DND-41 (cell line): ENCODE data around the gene SREK1IP1.

Source experiments
- ATAC-seq: fragments of 200-7000 bp; cut with Tn5 transposase; 3 replicates; pipeline ENCODE4 v1.9.1; 2021; ENCODE audit warnings: low read depth; ENCODE audit not compliant: insufficient read depth
- DNase-seq: peaks from one replicate; pipeline ENCODE4 v3.0.0-alpha.2; 2020
- H2AFZ ChIP-seq: 2 replicates; pipeline ENCODE4 v1.6.0; 2012; ENCODE audit warnings: low read depth, low read length
- H3K27ac ChIP-seq: 2 replicates; pipeline ENCODE4 v1.5.1; 2012; ENCODE audit warnings: low read length, inconsistent platforms
- H3K27me3 ChIP-seq: fragments of 200-600 bp; sonication (generic); 2 replicates; pipeline ENCODE4 v1.6.0; 2012; ENCODE audit warnings: low read length, mild to moderate bottlenecking, inconsistent platforms; ENCODE audit not compliant: insufficient read depth, poor library complexity
- H3K36me3 ChIP-seq: 2 replicates; pipeline ENCODE4 v1.5.1; 2012; ENCODE audit warnings: low read length, inconsistent platforms; ENCODE audit not compliant: insufficient read depth
- H3K4me1 ChIP-seq: 2 replicates; pipeline ENCODE4 v1.5.1; 2012; ENCODE audit warnings: mild to moderate bottlenecking, low read length; ENCODE audit not compliant: insufficient read depth
- H3K4me2 ChIP-seq: 2 replicates; pipeline ENCODE4 v1.6.0; 2012; ENCODE audit warnings: mild to moderate bottlenecking, moderate library complexity, low read length, inconsistent platforms; ENCODE audit not compliant: insufficient read depth
- H3K4me3 ChIP-seq, 2 experiments: fragments of 200-600 bp in 1 of 2; shearing (Covaris generic) in 1 of 2; 2 replicates each; pipeline ENCODE4 v1.5.1; 2012 to 2016; ENCODE audit warnings: inconsistent platforms in 2 of 2, low read length in 2 of 2, mild to moderate bottlenecking in 2 of 2, low read depth in 1 of 2, moderate library complexity in 1 of 2
- H3K79me2 ChIP-seq: 2 replicates; pipeline ENCODE4 v1.6.0; 2012; ENCODE audit warnings: low read length, inconsistent platforms; ENCODE audit not compliant: insufficient read depth
- H3K9ac ChIP-seq: 2 replicates; pipeline ENCODE4 v1.6.0; 2012; ENCODE audit warnings: low read depth, mild to moderate bottlenecking, inconsistent platforms, low read length, moderate library complexity
- H3K9me3 ChIP-seq: 2 replicates; pipeline ENCODE4 v1.5.1; 2012; ENCODE audit warnings: low read length, moderate library complexity, mild to moderate bottlenecking, inconsistent platforms; ENCODE audit not compliant: insufficient read depth, severe bottlenecking
- H4K20me1 ChIP-seq: 2 replicates; pipeline ENCODE4 v1.6.0; 2012; ENCODE audit warnings: low read length; ENCODE audit not compliant: insufficient read depth
- CTCF ChIP-seq: IDR thresholded peaks from 2 replicates; pipeline ENCODE4 v1.5.1; 2012; ENCODE audit warnings: borderline replicate concordance, low read length, moderate library complexity, mild to moderate bottlenecking; ENCODE audit not compliant: poor library complexity, severe bottlenecking; ENCODE audit errors: extremely low read depth
- EZH2 ChIP-seq: IDR thresholded peaks from 3 replicates; pipeline ENCODE4 v1.6.1; 2012; ENCODE audit warnings: borderline replicate concordance, low read depth, mild to moderate bottlenecking, moderate library complexity, low read length, inconsistent platforms; ENCODE audit not compliant: severe bottlenecking

The SREK1IP1 gene

DNA sequence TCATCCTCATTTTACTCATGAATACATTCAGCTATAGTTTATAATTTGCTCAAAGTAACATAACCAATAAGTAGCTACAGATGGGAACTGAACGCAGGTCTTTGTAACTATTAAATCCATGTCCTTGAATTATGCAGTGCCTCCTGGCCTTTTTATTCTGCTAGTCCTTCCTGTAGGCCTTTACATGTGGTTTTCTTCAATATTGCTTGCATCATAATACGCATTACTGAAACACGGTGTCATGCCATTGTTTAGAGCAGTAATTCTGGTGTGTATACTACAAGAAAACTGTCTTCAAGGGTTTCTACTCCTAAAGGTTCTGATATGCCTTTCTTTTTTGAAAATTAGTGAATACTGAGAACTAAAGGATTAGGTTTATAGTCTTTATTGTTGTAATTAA, 21.0 kb upstream of the SREK1IP1 start:
- Histone ChIP-seq H2AFZ (no peak overlapping the region), H3K27me3 (no peaks in the 10 kb centered on the region), H3K36me3 (peaks cover 32% of the 10 kb centered on the region), H3K9ac (no peak overlapping the region), H3K4me2 (no peak overlapping the region), H4K20me1 (no peaks in the 10 kb centered on the region; the same call in 1 of the 2 replicates), H3K9me3 (no peaks in the 10 kb centered on the region), H3K4me3 (no peak overlapping the region), H3K27ac (no peak overlapping the region), H3K4me1 (no peaks in the 10 kb centered on the region), H3K79me2 (no peaks in the 10 kb centered on the region)
- ATAC-seq (peak; percentile 37; the same call in 1 of the 3 replicates), DNase-seq (no peak)
- TF ChIP-seq EZH2 (no peak), CTCF (no peak)

DNA sequence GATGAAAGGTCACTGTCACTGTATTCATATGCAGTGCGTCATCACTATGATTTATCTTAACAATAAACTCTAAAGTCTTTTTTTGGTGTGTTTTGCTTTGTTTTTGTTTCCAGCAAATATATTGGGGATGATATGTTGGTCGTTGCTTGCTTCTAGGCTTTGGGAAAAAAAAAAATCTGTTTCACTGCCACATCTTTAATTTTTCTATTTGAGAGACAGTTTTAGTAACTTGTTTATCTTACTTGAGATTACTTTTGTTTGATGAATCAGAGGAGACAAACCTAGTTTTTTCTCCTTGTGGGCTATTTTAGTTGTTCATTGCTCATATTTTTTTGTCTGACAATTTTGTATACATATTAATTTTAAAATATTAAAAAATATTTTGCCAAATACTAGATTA, 19.7 kb upstream of the SREK1IP1 start:
- H3K4me1 ChIP-seq: no peaks in the 10 kb centered on the region
- no peaks in the 10 kb centered on the region for H3K27me3 ChIP-seq
- H3K9ac ChIP-seq: no peak overlapping the region
- H2AFZ ChIP-seq: no peak overlapping the region
- H3K9me3 ChIP-seq: no peaks in the 10 kb centered on the region
- no peak for TF ChIP-seq CTCF
- no peak for TF ChIP-seq EZH2
- H4K20me1 ChIP-seq: no peaks in the 10 kb centered on the region; the same call in 1 of the 2 replicates
- DNase-seq (no peak), ATAC-seq (no peak)
- H3K4me2 ChIP-seq: no peak overlapping the region
- peaks cover 37% of the 10 kb centered on the region for H3K36me3 ChIP-seq
- no peak overlapping the region for H3K4me3 ChIP-seq
- H3K27ac ChIP-seq: no peak overlapping the region
- no peaks in the 10 kb centered on the region for H3K79me2 ChIP-seq

DNA sequence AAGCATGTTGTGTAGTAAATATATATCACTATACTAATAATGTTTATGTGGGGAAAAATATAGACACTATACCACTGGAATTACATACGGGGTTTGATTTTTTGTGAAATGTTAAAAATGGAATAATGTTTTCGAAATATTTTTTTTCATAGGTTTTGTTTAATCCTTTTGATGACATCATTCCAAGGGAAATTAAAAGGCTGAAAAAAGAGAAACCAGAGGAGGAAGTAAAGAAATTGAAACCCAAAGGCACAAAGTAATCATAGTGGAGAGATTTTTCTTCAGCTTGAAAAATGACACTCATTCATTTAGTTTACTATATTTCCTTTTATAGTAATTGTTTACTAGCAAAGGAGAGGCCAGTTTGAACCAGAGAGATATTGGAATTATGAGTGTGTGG, 17.9 kb upstream of the SREK1IP1 start:
- Histone ChIP-seq H3K9ac (no peak overlapping the region), H3K9me3 (no peaks in the 10 kb centered on the region), H2AFZ (no peak overlapping the region), H4K20me1 (no peaks in the 10 kb centered on the region; the same call in 1 of the 2 replicates), H3K36me3 (peaks cover 35% of the 10 kb centered on the region), H3K79me2 (peaks cover under 1% of the 10 kb centered on the region; the same call in 1 of the 2 replicates), H3K4me2 (no peak overlapping the region), H3K4me1 (no peaks in the 10 kb centered on the region), H3K27ac (no peak overlapping the region), H3K4me3 (no peak overlapping the region), H3K27me3 (no peaks in the 10 kb centered on the region)
- ATAC-seq (no peak), DNase-seq (no peak)
- no peak for TF ChIP-seq CTCF
- TF ChIP-seq EZH2: no peak
